Astrocyte (in vitro differentiated cells and primary cell): ENCODE data around the gene RAB3B. TPM values are rescaled to one million over a fixed set of nuclear protein-coding genes. Genes with fewer than 3 reads are reported as not detected.

Source experiments
- DNase-seq: peaks from one replicate; pipeline ENCODE4 v3.0.0-alpha.2; 2010; ENCODE audit warnings: low read depth
- FAIRE-seq: peaks from 2 replicates; lab custom pipeline; 2011; peaks lifted over from hg19 to GRCh38; lab: Jason Lieb, UNC
- H2AFZ ChIP-seq: 2 replicates; pipeline ENCODE4 v1.6.0; 2012; ENCODE audit warnings: low read depth, low read length, inconsistent platforms
- H3K27ac ChIP-seq: 2 replicates; pipeline ENCODE4 v1.5.1; 2011; ENCODE audit warnings: low read depth, low read length, inconsistent platforms
- H3K27me3 ChIP-seq: 2 replicates; pipeline ENCODE4 v1.6.0; 2011; ENCODE audit warnings: low read length, inconsistent platforms; ENCODE audit not compliant: insufficient read depth
- H3K36me3 ChIP-seq: 2 replicates; pipeline ENCODE4 v1.5.1; 2011; ENCODE audit warnings: low read length, inconsistent platforms; ENCODE audit not compliant: insufficient read depth
- H3K4me1 ChIP-seq: 2 replicates; pipeline ENCODE4 v1.5.1; 2011; ENCODE audit warnings: low read length, inconsistent platforms; ENCODE audit not compliant: insufficient read depth
- H3K4me2 ChIP-seq: 2 replicates; pipeline ENCODE4 v1.6.0; 2012; ENCODE audit warnings: low read length, inconsistent platforms
- H3K4me3 ChIP-seq: 2 replicates; pipeline ENCODE4 v1.5.1; 2011; ENCODE audit warnings: low read depth, mild to moderate bottlenecking, low read length, inconsistent platforms; ENCODE audit not compliant: insufficient read depth
- H3K79me2 ChIP-seq: 2 replicates; pipeline ENCODE4 v1.6.0; 2012; ENCODE audit warnings: mild to moderate bottlenecking, low read length, inconsistent platforms; ENCODE audit not compliant: insufficient read depth
- H3K9ac ChIP-seq: 2 replicates; pipeline ENCODE4 v1.6.0; 2012; ENCODE audit warnings: mild to moderate bottlenecking, low read length, inconsistent platforms
- H3K9me3 ChIP-seq: 2 replicates; pipeline ENCODE4 v1.5.1; 2012; ENCODE audit warnings: low read depth, mild to moderate bottlenecking, low read length, inconsistent platforms; ENCODE audit not compliant: insufficient read depth
- H4K20me1 ChIP-seq: 2 replicates; pipeline ENCODE4 v1.6.0; 2012; ENCODE audit warnings: low read length, inconsistent platforms; ENCODE audit not compliant: insufficient read depth
- H3K27ac Mint-ChIP-seq: one replicate; pipeline ENCODE4 v1.8.0; 2021; ENCODE audit warnings: mild to moderate bottlenecking, mixed read lengths; ENCODE audit not compliant: unreplicated experiment
- H3K27me3 Mint-ChIP-seq: one replicate; pipeline ENCODE4 v1.8.0; 2021; ENCODE audit warnings: low read depth, mixed read lengths; ENCODE audit not compliant: unreplicated experiment
- H3K36me3 Mint-ChIP-seq: one replicate; pipeline ENCODE4 v1.8.0; 2021; ENCODE audit warnings: low read depth, mixed read lengths; ENCODE audit not compliant: unreplicated experiment
- H3K4me1 Mint-ChIP-seq: one replicate; pipeline ENCODE4 v1.8.0; 2021; ENCODE audit warnings: low read depth, mixed read lengths; ENCODE audit not compliant: unreplicated experiment
- H3K4me3 Mint-ChIP-seq: one replicate; pipeline ENCODE4 v1.8.0; 2021; ENCODE audit warnings: mild to moderate bottlenecking, moderate library complexity, mixed read lengths; ENCODE audit not compliant: unreplicated experiment
- H3K9me3 Mint-ChIP-seq: one replicate; pipeline ENCODE4 v1.8.0; 2021; ENCODE audit warnings: mild to moderate bottlenecking, mixed read lengths; ENCODE audit not compliant: unreplicated experiment
- EZH2 ChIP-seq: IDR thresholded peaks from 2 replicates; pipeline ENCODE4 v1.6.1; 2012; ENCODE audit warnings: mild to moderate bottlenecking, low read length, inconsistent platforms; ENCODE audit not compliant: insufficient read depth
- total RNA-seq: library from RNA; stranded (reverse); gene quantifications from 2 replicates; pipeline ENCODE4 v1.2.1, GENCODE V29; 2021
- TF ChIP-seq, protein P1 (sequence below): IDR thresholded peaks from 2 replicates; pipeline ENCODE4 v1.5.1; 2011; ENCODE audit warnings: low read depth, mild to moderate bottlenecking, inconsistent platforms, low read length, moderate library complexity; ENCODE audit not compliant: insufficient read depth

RAB3B gene
- total RNA-seq, 1 donor from 2014 or later: 49.2 TPM

DNA sequence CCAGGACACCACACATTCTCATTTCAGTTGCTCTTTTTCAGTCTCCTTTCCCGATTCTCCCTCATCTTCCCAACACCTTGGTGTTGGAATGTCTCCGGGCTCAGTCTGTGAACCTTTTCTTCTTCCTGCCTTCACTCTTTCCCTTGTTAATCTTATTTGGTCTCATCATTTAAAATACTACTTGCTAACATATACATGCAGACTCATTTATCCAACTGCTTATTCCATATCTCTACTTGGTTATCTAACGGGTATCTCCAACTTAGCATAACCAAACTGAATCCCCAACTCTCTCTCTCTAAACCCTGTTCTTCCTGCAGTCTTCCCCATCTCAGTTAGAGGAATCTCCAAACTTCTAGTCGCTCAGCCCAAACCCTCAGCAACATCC is 26.2 kb downstream of the RAB3B start:
- Histone ChIP-seq H3K4me2 (no peak overlapping the region), H3K36me3 (no peaks in the 10 kb centered on the region), H3K27ac (no peak overlapping the region), H3K27me3 (no peaks in the 10 kb centered on the region), H3K9me3 (no peaks in the 10 kb centered on the region), H4K20me1 (no peaks in the 10 kb centered on the region), H2AFZ (no peak overlapping the region), H3K9ac (no peak overlapping the region), H3K4me3 (no peak overlapping the region), H3K79me2 (no peaks in the 10 kb centered on the region), H3K4me1 (peaks cover 12% of the 10 kb centered on the region)
- H3K36me3 Mint-ChIP-seq: peaks cover 16% of the 10 kb centered on the region
- H3K27ac Mint-ChIP-seq: no peak overlapping the region
- no peak for TF ChIP-seq EZH2
- TF ChIP-seq, protein P1, sequence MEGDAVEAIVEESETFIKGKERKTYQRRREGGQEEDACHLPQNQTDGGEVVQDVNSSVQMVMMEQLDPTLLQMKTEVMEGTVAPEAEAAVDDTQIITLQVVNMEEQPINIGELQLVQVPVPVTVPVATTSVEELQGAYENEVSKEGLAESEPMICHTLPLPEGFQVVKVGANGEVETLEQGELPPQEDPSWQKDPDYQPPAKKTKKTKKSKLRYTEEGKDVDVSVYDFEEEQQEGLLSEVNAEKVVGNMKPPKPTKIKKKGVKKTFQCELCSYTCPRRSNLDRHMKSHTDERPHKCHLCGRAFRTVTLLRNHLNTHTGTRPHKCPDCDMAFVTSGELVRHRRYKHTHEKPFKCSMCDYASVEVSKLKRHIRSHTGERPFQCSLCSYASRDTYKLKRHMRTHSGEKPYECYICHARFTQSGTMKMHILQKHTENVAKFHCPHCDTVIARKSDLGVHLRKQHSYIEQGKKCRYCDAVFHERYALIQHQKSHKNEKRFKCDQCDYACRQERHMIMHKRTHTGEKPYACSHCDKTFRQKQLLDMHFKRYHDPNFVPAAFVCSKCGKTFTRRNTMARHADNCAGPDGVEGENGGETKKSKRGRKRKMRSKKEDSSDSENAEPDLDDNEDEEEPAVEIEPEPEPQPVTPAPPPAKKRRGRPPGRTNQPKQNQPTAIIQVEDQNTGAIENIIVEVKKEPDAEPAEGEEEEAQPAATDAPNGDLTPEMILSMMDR: no peak
- no peaks in the 10 kb centered on the region for H3K27me3 Mint-ChIP-seq
- FAIRE-seq (no peak), DNase-seq (no peak)
- no peak overlapping the region for H3K4me3 Mint-ChIP-seq
- peaks cover 15% of the 10 kb centered on the region for H3K4me1 Mint-ChIP-seq
- no peaks in the 10 kb centered on the region for H3K9me3 Mint-ChIP-seq

DNA sequence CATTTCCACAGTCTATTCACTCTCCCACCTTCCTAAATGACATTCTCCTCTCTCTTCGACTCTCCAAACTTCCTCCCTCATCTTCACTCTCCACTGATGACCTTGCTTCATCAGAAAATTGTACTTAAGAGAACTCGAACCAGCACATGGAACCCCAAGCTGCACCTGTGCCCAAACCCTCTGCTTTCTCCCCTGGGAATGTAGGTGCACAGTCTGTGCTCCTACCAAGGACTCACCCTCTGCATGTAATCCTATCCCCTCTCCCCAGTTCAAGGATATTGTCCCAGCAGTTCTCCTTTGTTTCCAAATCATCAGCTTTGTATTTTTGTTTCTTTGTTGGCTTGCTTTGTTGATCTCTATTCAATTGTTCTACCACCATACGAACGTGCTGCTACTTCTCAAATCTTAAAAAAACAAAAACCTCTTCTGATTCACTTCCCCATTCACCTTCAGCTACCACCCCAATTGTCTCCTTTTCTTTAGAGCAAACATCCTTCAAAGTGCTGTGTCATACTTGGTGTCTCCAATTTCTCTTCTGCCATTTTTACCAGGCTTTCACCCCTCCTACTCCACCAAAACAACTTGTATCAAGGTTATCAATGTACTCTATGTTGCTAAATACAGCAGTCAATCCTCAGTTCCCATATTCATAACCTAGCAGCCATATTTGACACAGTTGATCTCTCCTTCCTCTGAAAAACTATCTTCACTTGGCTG is 26.8 kb downstream of the RAB3B start:
- DNase-seq: no peak
- H3K36me3 Mint-ChIP-seq: peaks cover 22% of the 10 kb centered on the region
- no peaks in the 10 kb centered on the region for H3K27me3 ChIP-seq
- H3K9me3 ChIP-seq: no peaks in the 10 kb centered on the region
- H3K4me1 ChIP-seq: peaks cover 6% of the 10 kb centered on the region
- H3K36me3 ChIP-seq: no peaks in the 10 kb centered on the region
- TF ChIP-seq, protein P1: no peak
- no peak for TF ChIP-seq EZH2
- H3K27ac Mint-ChIP-seq: no peak overlapping the region
- no peak overlapping the region for H3K4me2 ChIP-seq
- no peak overlapping the region for H3K4me3 Mint-ChIP-seq
- H2AFZ ChIP-seq: no peak overlapping the region
- H3K79me2 ChIP-seq: no peaks in the 10 kb centered on the region
- H3K27me3 Mint-ChIP-seq: no peaks in the 10 kb centered on the region
- H3K4me3 ChIP-seq: no peak overlapping the region
- no peaks in the 10 kb centered on the region for H4K20me1 ChIP-seq
- no peaks in the 10 kb centered on the region for H3K9me3 Mint-ChIP-seq
- H3K4me1 Mint-ChIP-seq: peaks cover 10% of the 10 kb centered on the region
- no peak for FAIRE-seq
- no peak overlapping the region for H3K9ac ChIP-seq
- no peak overlapping the region for H3K27ac ChIP-seq
